Measurements from ENCODE around the gene NTM. TPM values are rescaled to one million over a fixed set of nuclear protein-coding genes. Genes with fewer than 3 reads are reported as not detected.

Gene NTM
- total RNA-seq, 8 experiments from 2014 or later = 0.80 to 169 (median 18.6) TPM

- no peak overlapping the region for H3K4me3 ChIP-seq
- WGBS, 10 experiments = 67 to 100% (median 93%) methylated on average over 1 to 4 of the region's 10 CpGs; no CpG with 5 or more reads in 2 of the 10 experiments
- no peak for ATAC-seq (replicated peaks in 6 of 8)
- in situ Hi-C loops (cut with MboI; ENCODE audit: low pct_unique_long_range_greater_than_20kb in 2 of 9, low sequenced_read_pairs in 9 of 9, unreplicated experiment in 9 of 9) = loop anchor here in 1 of 9 experiments (25.0 kb wide), 1 partner anchor 1373 kb away; no protein-coding TSS in a partner anchor
- H3K27ac ChIP-seq = no peak overlapping the region
- peaks cover 31 to 34% of the 10 kb centered on the region in 2 donors for H3K4me1 ChIP-seq (replicated peaks in 1 of 2)
Measured at GRCh38 chr11:131689049-131689925, 318.9 kb downstream of the NTM start.

GRCh38 chr11:131690362-131690761 lies 319.9 kb downstream of the NTM start:
- WGBS, 10 experiments = 60 to 100% (median 93%) methylated on average over 1 to 18 of the region's 23 CpGs; no CpG with 5 or more reads in 4 of the 10 experiments
- Histone ChIP-seq H3K4me1 (replicated peaks in 1 of 2) (peaks cover 40 to 43% of the 10 kb centered on the region in 2 donors), H3K4me3 (no peak overlapping the region), H3K27ac (no peak overlapping the region)
- ATAC-seq (replicated peaks in 6 of 8) = no peak
- in situ Hi-C loops (cut with MboI; ENCODE audit: low pct_unique_long_range_greater_than_20kb in 2 of 9, low sequenced_read_pairs in 9 of 9, unreplicated experiment in 9 of 9) = loop anchor here in 1 of 9 experiments (25.0 kb wide), 1 partner anchor 1372 kb away; no protein-coding TSS in a partner anchor

GRCh38 chr11:131690776-131691175 lies 320.4 kb downstream of the NTM start:
- WGBS, 10 experiments = 80 to 100% (median 100%) methylated on average over 1 to 5 of the region's 18 CpGs; no CpG with 5 or more reads in 5 of the 10 experiments
- Histone ChIP-seq H3K4me3 (no peak overlapping the region), H3K27ac (no peak overlapping the region), H3K4me1 (replicated peaks in 1 of 2) (peaks cover 41 to 47% of the 10 kb centered on the region in 2 donors)
- in situ Hi-C loops (cut with MboI; ENCODE audit: low pct_unique_long_range_greater_than_20kb in 2 of 9, low sequenced_read_pairs in 9 of 9, unreplicated experiment in 9 of 9) = loop anchor here in 1 of 9 experiments (25.0 kb wide), 1 partner anchor 1372 kb away; no protein-coding TSS in a partner anchor
- no peak for ATAC-seq (replicated peaks in 6 of 8)

GRCh38 chr11:131691181-131692041 lies 321.0 kb downstream of the NTM start:
- 19 to 87% (median 40%) methylated on average over 1 to 19 of the region's 65 CpGs; no CpG with 5 or more reads in 5 of the 10 experiments for WGBS, 10 experiments
- peaks cover 46 to 53% of the 10 kb centered on the region in 2 donors for H3K4me1 ChIP-seq (replicated peaks in 1 of 2)
- in situ Hi-C loops (cut with MboI; ENCODE audit: low pct_unique_long_range_greater_than_20kb in 2 of 9, low sequenced_read_pairs in 9 of 9, unreplicated experiment in 9 of 9) = loop anchor here in 1 of 9 experiments (25.0 kb wide), 1 partner anchor 1371 kb away; no protein-coding TSS in a partner anchor
- H3K4me3 ChIP-seq = no peak overlapping the region
- H3K27ac ChIP-seq = no peak overlapping the region
- peak in 3 of 8 experiments; percentile 42 to 75 (median 47) for ATAC-seq (replicated peaks in 6 of 8)

- in situ Hi-C loops (cut with MboI; ENCODE audit: low pct_unique_long_range_greater_than_20kb in 2 of 9, low sequenced_read_pairs in 9 of 9, unreplicated experiment in 9 of 9) = loop anchor here in 1 of 9 experiments (25.0 kb wide), 1 partner anchor 1370 kb away; no protein-coding TSS in a partner anchor
- ATAC-seq (replicated peaks in 6 of 8) = no peak
- Histone ChIP-seq H3K4me1 (replicated peaks in 1 of 2) (peaks cover 50 to 60% of the 10 kb centered on the region in 2 donors), H3K4me3 (no peak overlapping the region), H3K27ac (no peak overlapping the region)
Measured at GRCh38 chr11:131692151-131692550, 321.7 kb downstream of the NTM start.

GRCh38 chr11:131692961-131693360 lies 322.5 kb downstream of the NTM start:
- no peak overlapping the region for H3K4me3 ChIP-seq
- no peak for ATAC-seq (replicated peaks in 6 of 8)
- in situ Hi-C loops (cut with MboI; ENCODE audit: low pct_unique_long_range_greater_than_20kb in 2 of 9, low sequenced_read_pairs in 9 of 9, unreplicated experiment in 9 of 9) = loop anchor here in 1 of 9 experiments (25.0 kb wide), 1 partner anchor 1369 kb away; no protein-coding TSS in a partner anchor
- WGBS, 10 experiments = 50 to 80% methylated on average over 1 of the region's 1 CpG; no CpG with 5 or more reads in 8 of the 10 experiments
- H3K27ac ChIP-seq = no peak overlapping the region
- H3K4me1 ChIP-seq (replicated peaks in 1 of 2) = peaks cover 50 to 66% of the 10 kb centered on the region in 2 donors

- in situ Hi-C loops (cut with MboI; ENCODE audit: low pct_unique_long_range_greater_than_20kb in 2 of 9, low sequenced_read_pairs in 9 of 9, unreplicated experiment in 9 of 9) = loop anchor here in 1 of 9 experiments (25.0 kb wide), 1 partner anchor 1369 kb away; no protein-coding TSS in a partner anchor
- 13 to 80% (median 50%) methylated on average over 1 to 3 of the region's 4 CpGs; no CpG with 5 or more reads in 7 of the 10 experiments for WGBS, 10 experiments
- no peak overlapping the region for H3K4me3 ChIP-seq
- ATAC-seq (replicated peaks in 6 of 8) = peak in 5 of 8 experiments; percentile 21 to 47 (median 36)
- peaks cover 43 to 59% of the 10 kb centered on the region in 2 donors for H3K4me1 ChIP-seq (replicated peaks in 1 of 2)
- H3K27ac ChIP-seq = no peak overlapping the region
Measured at GRCh38 chr11:131693756-131694155, 323.3 kb downstream of the NTM start.

GRCh38 chr11:131694526-131695424 lies 324.4 kb downstream of the NTM start:
- peak; percentile 73 to 90 (median 82) for ATAC-seq (replicated peaks in 6 of 8)
- Histone ChIP-seq H3K4me1 (replicated peaks in 1 of 2) (peaks cover 38 to 52% of the 10 kb centered on the region in 2 donors), H3K27ac (no peak overlapping the region), H3K4me3 (no peak overlapping the region)
- 31 to 100% (median 75%) methylated on average over 1 to 7 of the region's 34 CpGs; no CpG with 5 or more reads in 2 of the 10 experiments for WGBS, 10 experiments
- in situ Hi-C loops (cut with MboI; ENCODE audit: low pct_unique_long_range_greater_than_20kb in 2 of 9, low sequenced_read_pairs in 9 of 9, unreplicated experiment in 9 of 9) = loop anchor here in 1 of 9 experiments (25.0 kb wide), 1 partner anchor 1368 kb away; no protein-coding TSS in a partner anchor

GRCh38 chr11:131695889-131696429 lies 325.5 kb downstream of the NTM start:
- Histone ChIP-seq H3K27ac (no peak overlapping the region), H3K4me3 (no peak overlapping the region), H3K4me1 (replicated peaks in 1 of 2) (peaks cover 38 to 52% of the 10 kb centered on the region in 2 donors)
- 34 to 86% (median 62%) methylated on average over 1 to 8 of the region's 10 CpGs; no CpG with 5 or more reads in 2 of the 10 experiments for whole genome bisulfite sequencing, 10 experiments
- no peak for ATAC-seq (replicated peaks in 6 of 8)
- in situ Hi-C loops (cut with MboI; ENCODE audit: low pct_unique_long_range_greater_than_20kb in 2 of 9, low sequenced_read_pairs in 9 of 9, unreplicated experiment in 9 of 9) = loop anchor here in 1 of 9 experiments (25.0 kb wide), 1 partner anchor 1366 kb away; no protein-coding TSS in a partner anchor

- peaks cover 38 to 52% of the 10 kb centered on the region in 2 donors for H3K4me1 ChIP-seq (replicated peaks in 1 of 2)
- no peak overlapping the region for H3K4me3 ChIP-seq
- in situ Hi-C loops (cut with MboI; ENCODE audit: low pct_unique_long_range_greater_than_20kb in 2 of 9, low sequenced_read_pairs in 9 of 9, unreplicated experiment in 9 of 9) = loop anchor here in 1 of 9 experiments (25.0 kb wide), 1 partner anchor 1366 kb away; no protein-coding TSS in a partner anchor
- ATAC-seq (replicated peaks in 6 of 8) = peak in 5 of 8 experiments; percentile 34 to 67 (median 40)
- H3K27ac ChIP-seq = no peak overlapping the region
- 32 to 83% (median 63%) methylated on average over 1 to 8 of the region's 8 CpGs; no CpG with 5 or more reads in 2 of the 10 experiments for WGBS, 10 experiments
Measured at GRCh38 chr11:131696690-131697089, 326.3 kb downstream of the NTM start.

- no peaks in the 10 kb centered on the region for H3K4me1 ChIP-seq (replicated peaks in 1 of 2)
- no peak for ATAC-seq (replicated peaks in 6 of 8)
- in situ Hi-C loops (cut with MboI; ENCODE audit: low pct_unique_long_range_greater_than_20kb in 2 of 9, low sequenced_read_pairs in 9 of 9, unreplicated experiment in 9 of 9) = no loop called here
- WGBS, 10 experiments = 0 to 100% (median 94%) methylated on average over 1 of the region's 1 CpG
- no peak overlapping the region for H3K27ac ChIP-seq
- H3K4me3 ChIP-seq = no peak overlapping the region
Measured at GRCh38 chr11:131703311-131703710, 332.9 kb downstream of the NTM start.
